ENCODE measurements around the gene SPDEF.

DNA sequence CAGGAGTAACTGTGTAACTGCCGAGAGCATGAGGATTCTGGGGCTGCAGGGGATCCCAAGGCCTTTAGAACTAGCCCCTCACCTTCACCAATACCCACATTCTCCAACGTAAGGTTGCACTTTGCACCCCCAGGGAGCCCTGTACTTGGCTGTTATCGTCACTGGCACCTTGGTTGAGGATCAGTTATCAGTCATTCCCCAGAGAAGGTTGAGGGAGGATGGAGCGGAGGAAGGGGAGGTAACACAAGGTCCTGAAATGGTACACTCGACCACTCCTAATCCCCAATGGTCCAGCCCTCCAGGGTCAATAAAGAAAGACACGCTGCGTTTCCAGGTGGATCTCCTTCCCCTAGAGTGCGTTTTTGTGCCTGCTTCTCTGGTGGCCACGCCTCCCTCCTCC is 1.1 kb upstream of the SPDEF start:
- no peak for TF ChIP-seq TEAD4 (IDR thresholded peaks at IDR 0.05)
- TF ChIP-seq FOXM1 (IDR thresholded peaks at IDR 0.05; ENCODE audit: borderline replicate concordance, low read depth): no peak
- no peak for TF ChIP-seq CREB1 (IDR thresholded peaks at IDR 0.05; ENCODE audit: low read depth)
